ENCODE measurements around the gene UBA3. TPM values are rescaled to one million over a fixed set of nuclear protein-coding genes. Genes with fewer than 3 reads are reported as not detected.

The UBA3 gene
- total and polyA plus RNA-seq, 2 experiments from 2014 or later, result 43.3 to 59.8 TPM

DNA sequence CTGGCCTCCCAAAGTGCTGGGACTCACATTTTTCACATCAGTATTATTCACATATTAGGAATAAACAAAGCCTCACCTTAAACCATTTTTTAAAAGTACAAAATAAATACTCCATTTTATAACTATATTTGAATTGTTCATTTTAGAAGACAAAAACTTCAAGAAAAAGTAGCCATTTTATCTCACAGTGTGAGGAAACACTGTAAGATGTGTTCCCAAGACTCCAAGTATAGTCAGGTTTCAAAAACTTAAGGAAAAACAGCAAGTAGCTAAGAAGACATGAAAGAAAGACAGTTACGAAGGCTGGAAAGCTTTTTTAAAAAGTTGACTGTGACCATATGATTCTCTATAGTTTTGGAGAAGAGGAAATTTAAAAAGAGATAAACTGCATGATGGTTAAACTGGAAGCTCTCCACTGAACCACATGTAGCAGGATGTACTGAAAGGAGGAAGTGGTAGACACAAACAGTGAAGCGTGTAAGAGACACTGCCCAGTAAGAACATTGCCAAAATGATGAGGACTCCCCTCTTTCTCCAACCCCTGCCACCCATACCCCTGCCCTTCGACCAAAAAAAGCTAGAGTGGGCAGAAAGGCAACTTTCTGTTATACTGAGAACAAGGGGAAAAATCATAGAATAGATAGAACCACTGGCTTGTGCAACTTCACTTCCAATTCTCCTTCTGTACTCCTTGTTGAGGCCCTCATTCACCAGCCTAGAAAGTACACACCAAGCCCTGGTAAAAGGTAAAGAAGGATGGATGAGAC is 21.8 kb downstream of the UBA3 start:
- DNase-seq (ENCODE audit: low spot score), result no peak
- WGBS (ENCODE audit: low lambda C conversion rate, missing lambda C conversion rate), result 95% methylated on average over 3 of the region's 3 CpGs
- no peaks in the 10 kb centered on the region for H3K36me3 ChIP-seq (replicated peaks; ENCODE audit: insufficient read depth, low read depth)
- no peak for TF ChIP-seq EZH2phosphoT487 (IDR thresholded peaks at IDR 0.05; ENCODE audit: low read depth, severe bottlenecking, unreplicated experiment)
- TF ChIP-seq, protein P1, sequence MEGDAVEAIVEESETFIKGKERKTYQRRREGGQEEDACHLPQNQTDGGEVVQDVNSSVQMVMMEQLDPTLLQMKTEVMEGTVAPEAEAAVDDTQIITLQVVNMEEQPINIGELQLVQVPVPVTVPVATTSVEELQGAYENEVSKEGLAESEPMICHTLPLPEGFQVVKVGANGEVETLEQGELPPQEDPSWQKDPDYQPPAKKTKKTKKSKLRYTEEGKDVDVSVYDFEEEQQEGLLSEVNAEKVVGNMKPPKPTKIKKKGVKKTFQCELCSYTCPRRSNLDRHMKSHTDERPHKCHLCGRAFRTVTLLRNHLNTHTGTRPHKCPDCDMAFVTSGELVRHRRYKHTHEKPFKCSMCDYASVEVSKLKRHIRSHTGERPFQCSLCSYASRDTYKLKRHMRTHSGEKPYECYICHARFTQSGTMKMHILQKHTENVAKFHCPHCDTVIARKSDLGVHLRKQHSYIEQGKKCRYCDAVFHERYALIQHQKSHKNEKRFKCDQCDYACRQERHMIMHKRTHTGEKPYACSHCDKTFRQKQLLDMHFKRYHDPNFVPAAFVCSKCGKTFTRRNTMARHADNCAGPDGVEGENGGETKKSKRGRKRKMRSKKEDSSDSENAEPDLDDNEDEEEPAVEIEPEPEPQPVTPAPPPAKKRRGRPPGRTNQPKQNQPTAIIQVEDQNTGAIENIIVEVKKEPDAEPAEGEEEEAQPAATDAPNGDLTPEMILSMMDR (IDR thresholded peaks at IDR 0.05; ENCODE audit: poor library complexity), result no peak
- no peak for TF ChIP-seq EZH2 (IDR thresholded peaks at IDR 0.05; ENCODE audit: borderline replicate concordance)
- no peak overlapping the region for H3K4me2 ChIP-seq
- no peak overlapping the region for H3K4me3 ChIP-seq
- H4K20me1 ChIP-seq (ENCODE audit: insufficient read depth, poor library complexity, severe bottlenecking), result no peaks in the 10 kb centered on the region
- H3K79me2 ChIP-seq, result no peaks in the 10 kb centered on the region
- no peaks in the 10 kb centered on the region for H3K4me1 ChIP-seq (ENCODE audit: insufficient read depth)
- H2AFZ ChIP-seq, result no peak overlapping the region
- H3K27ac ChIP-seq, result no peak overlapping the region
- H3K9me2 ChIP-seq (replicated peaks; ENCODE audit: insufficient read depth), result no peaks in the 10 kb centered on the region
- H3K9me3 ChIP-seq (ENCODE audit: low read depth), result no peaks in the 10 kb centered on the region
- H3K27me3 ChIP-seq, result no peaks in the 10 kb centered on the region

DNA sequence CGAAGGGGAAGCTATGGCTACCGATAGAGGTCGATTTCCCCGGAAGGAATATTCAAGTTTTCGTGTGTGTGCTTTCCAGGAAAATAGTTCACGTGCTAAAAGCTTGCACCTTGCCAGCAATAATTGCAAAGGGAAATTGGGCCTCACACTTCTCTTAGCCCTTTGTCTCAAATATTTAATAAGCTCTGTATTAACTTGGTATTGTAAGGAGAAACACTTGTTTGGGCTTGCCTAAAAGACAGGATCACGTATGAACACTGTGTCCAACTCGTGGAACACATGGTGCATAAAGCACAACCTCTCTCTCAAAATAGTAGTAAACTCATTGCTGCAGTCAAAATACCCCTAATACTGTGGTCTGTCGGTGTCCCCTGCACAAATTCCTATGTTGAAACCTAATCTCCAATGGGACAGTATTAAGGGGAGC is 27.7 kb downstream of the UBA3 start:
- Histone ChIP-seq H3K9me2 (replicated peaks; ENCODE audit: insufficient read depth) (no peaks in the 10 kb centered on the region), H3K27me3 (no peaks in the 10 kb centered on the region), H3K27ac (peak overlapping the region; percentile 96), H3K9me3 (ENCODE audit: low read depth) (no peaks in the 10 kb centered on the region), H3K4me1 (ENCODE audit: insufficient read depth) (peaks cover 16% of the 10 kb centered on the region), H3K79me2 (peaks cover 41% of the 10 kb centered on the region), H2AFZ (peak overlapping the region; percentile 80), H3K4me3 (peak overlapping the region; percentile 41), H3K36me3 (replicated peaks; ENCODE audit: insufficient read depth, low read depth) (no peaks in the 10 kb centered on the region), H4K20me1 (ENCODE audit: insufficient read depth, poor library complexity, severe bottlenecking) (peaks cover 30% of the 10 kb centered on the region), H3K4me2 (peak overlapping the region; percentile 77)
- WGBS (ENCODE audit: low lambda C conversion rate, missing lambda C conversion rate), result 9% methylated on average over 9 of the region's 9 CpGs
- TF ChIP-seq, protein P1 (IDR thresholded peaks at IDR 0.05; ENCODE audit: poor library complexity), result no peak
- TF ChIP-seq EZH2phosphoT487 (IDR thresholded peaks at IDR 0.05; ENCODE audit: low read depth, severe bottlenecking, unreplicated experiment) (no peak), EZH2 (IDR thresholded peaks at IDR 0.05; ENCODE audit: borderline replicate concordance) (no peak)
- DNase-seq (ENCODE audit: low spot score), result no peak

DNA sequence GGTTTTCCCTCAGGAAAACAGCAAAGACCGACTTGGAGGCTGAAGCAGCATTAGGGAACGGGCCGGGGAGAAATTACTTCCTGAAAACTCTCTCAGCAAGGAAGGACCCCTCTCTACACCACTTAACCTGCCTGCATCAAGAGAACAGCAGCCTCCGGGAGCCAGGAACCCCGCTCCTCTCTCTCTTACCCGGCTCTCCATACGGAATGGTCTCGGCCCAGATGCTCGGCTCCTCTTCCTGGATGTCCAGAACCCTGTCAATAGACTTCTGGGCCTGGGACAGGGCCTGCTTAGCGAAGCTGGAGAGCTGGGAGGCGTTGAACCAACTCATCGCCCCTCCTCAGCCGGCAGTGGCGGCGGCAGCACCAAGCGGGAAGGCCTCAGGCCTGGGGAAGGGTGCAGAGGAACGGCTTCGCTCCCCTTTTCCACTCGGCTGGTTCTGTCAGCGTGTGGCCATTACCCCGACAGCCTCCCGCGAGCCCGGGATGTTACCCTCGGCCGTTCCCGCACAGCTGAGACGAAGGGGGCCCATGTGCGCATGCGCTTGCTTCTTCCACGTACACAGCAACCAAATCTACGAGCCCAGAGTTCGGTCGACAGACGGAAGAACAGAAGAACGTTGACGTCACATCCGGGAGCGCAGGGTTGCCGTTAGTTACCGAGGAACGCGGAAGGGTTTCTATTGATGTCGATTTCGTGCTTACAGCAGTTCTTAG is 28.3 kb downstream of the UBA3 start, which contains the start of gene TMF1:
TMF1 (minus strand) TSS at position 578 of the 716 bp plus-strand sequence; CDS start at position 331, 247 bp downstream.
- Histone ChIP-seq H2AFZ (peak within 1 kb of the TSS; percentile 80), H3K9me2 (replicated peaks; ENCODE audit: insufficient read depth) (no peaks in the 10 kb centered on the region), H3K4me2 (peak within 1 kb of the TSS; percentile 86), H4K20me1 (ENCODE audit: insufficient read depth, poor library complexity, severe bottlenecking) (peaks cover 34% of the 10 kb centered on the region), H3K79me2 (peaks cover 46% of the 10 kb centered on the region), H3K4me1 (ENCODE audit: insufficient read depth) (peaks cover 16% of the 10 kb centered on the region), H3K27ac (peak within 1 kb of the TSS; percentile 96), H3K4me3 (peak within 1 kb of the TSS; percentile 60), H3K9me3 (ENCODE audit: low read depth) (no peaks in the 10 kb centered on the region), H3K36me3 (replicated peaks; ENCODE audit: insufficient read depth, low read depth) (no peaks in the 10 kb centered on the region), H3K27me3 (no peaks in the 10 kb centered on the region)
- DNase-seq (ENCODE audit: low spot score), result peak; percentile 100
- 1% methylated on average over 45 of the region's 45 CpGs for WGBS (ENCODE audit: low lambda C conversion rate, missing lambda C conversion rate)
- TF ChIP-seq, protein P1 (IDR thresholded peaks at IDR 0.05; ENCODE audit: poor library complexity), result no peak
- TF ChIP-seq EZH2 (IDR thresholded peaks at IDR 0.05; ENCODE audit: borderline replicate concordance), result no peak
- no peak for TF ChIP-seq EZH2phosphoT487 (IDR thresholded peaks at IDR 0.05; ENCODE audit: low read depth, severe bottlenecking, unreplicated experiment)

Data from hepatocyte (in vitro differentiated cells).